H9 (cell line): ENCODE data around the gene WDR48. TPM values are rescaled to one million over a fixed set of nuclear protein-coding genes. Genes with fewer than 3 reads are reported as not detected.

Experiments used
- DNase-seq: peaks from one replicate; pipeline ENCODE4 v3.0.0-alpha.2; 2017
- H2AFZ ChIP-seq: one replicate; pipeline ENCODE4 v1.6.1; 2013; ENCODE audit warnings: mild to moderate bottlenecking, low read length, control low read depth, moderate library complexity
- H2AK5ac ChIP-seq: 2 replicates; pipeline ENCODE4 v1.6.1; 2013; ENCODE audit warnings: low read length, control low read depth, mixed read lengths; ENCODE audit not compliant: insufficient read length
- H2BK120ac ChIP-seq: one replicate; pipeline ENCODE4 v1.6.1; 2013; ENCODE audit warnings: low read depth, mild to moderate bottlenecking, low read length, control low read depth, inconsistent platforms; ENCODE audit not compliant: poor library complexity, severe bottlenecking
- H2BK12ac ChIP-seq: 2 replicates; pipeline ENCODE4 v1.6.1; 2013; ENCODE audit warnings: low read length, control low read depth, mixed read lengths, low read depth; ENCODE audit not compliant: insufficient read length
- H2BK15ac ChIP-seq: 2 replicates; pipeline ENCODE4 v1.6.1; 2013; ENCODE audit warnings: low read depth, low read length, control low read depth
- H2BK20ac ChIP-seq: one replicate; pipeline ENCODE4 v1.6.1; 2013; ENCODE audit warnings: low read depth, mild to moderate bottlenecking, low read length, control low read depth, inconsistent platforms; ENCODE audit not compliant: poor library complexity, severe bottlenecking
- H2BK5ac ChIP-seq: 2 replicates; pipeline ENCODE4 v1.6.1; 2013; ENCODE audit warnings: low read length, control low read depth, mixed read lengths; ENCODE audit not compliant: insufficient read length
- H3K14ac ChIP-seq: 2 replicates; pipeline ENCODE4 v1.6.1; 2013; ENCODE audit warnings: low read length, control low read depth; ENCODE audit not compliant: insufficient read depth
- H3K18ac ChIP-seq: 2 replicates; pipeline ENCODE4 v1.6.1; 2013; ENCODE audit warnings: low read depth, mild to moderate bottlenecking, mixed read lengths, low read length, control low read depth; ENCODE audit not compliant: insufficient read length
- H3K23ac ChIP-seq: 2 replicates; pipeline ENCODE4 v1.6.1; 2013; ENCODE audit warnings: low read length, control low read depth, mixed read lengths, low read depth; ENCODE audit not compliant: insufficient read length
- H3K23me2 ChIP-seq: 2 replicates; pipeline ENCODE4 v1.6.1; 2013; ENCODE audit warnings: low read depth, mild to moderate bottlenecking, mixed read lengths, low read length, control low read depth; ENCODE audit not compliant: insufficient read length, poor library complexity, severe bottlenecking
- H3K27ac ChIP-seq: 2 replicates; pipeline ENCODE4 v1.5.1; 2013; ENCODE audit warnings: low read length, control low read depth, mixed read lengths, low read depth; ENCODE audit not compliant: insufficient read length
- H3K27me3 ChIP-seq: 2 replicates; pipeline ENCODE4 v1.6.1; 2013; ENCODE audit warnings: low read length, control low read depth, inconsistent platforms; ENCODE audit not compliant: insufficient read depth
- H3K4ac ChIP-seq: 2 replicates; pipeline ENCODE4 v1.6.1; 2013; ENCODE audit warnings: low read depth, mild to moderate bottlenecking, control low read depth, inconsistent platforms, low read length, moderate library complexity
- H3K4me1 ChIP-seq: 2 replicates; pipeline ENCODE4 v1.6.1; 2013; ENCODE audit warnings: low read length, control low read depth, inconsistent platforms; ENCODE audit not compliant: insufficient read depth
- H3K4me2 ChIP-seq: 2 replicates; pipeline ENCODE4 v1.6.1; 2013; ENCODE audit warnings: low read length, control low read depth, mixed read lengths; ENCODE audit not compliant: insufficient read length, insufficient read depth
- H3K56ac ChIP-seq: 2 replicates; pipeline ENCODE4 v1.6.1; 2013; ENCODE audit warnings: low read depth, mild to moderate bottlenecking, mixed read lengths, low read length, control low read depth; ENCODE audit not compliant: insufficient read length
- H3K79me1 ChIP-seq: 2 replicates; pipeline ENCODE4 v1.6.1; 2013; ENCODE audit warnings: low read depth, mild to moderate bottlenecking, moderate library complexity, low read length, control low read depth, inconsistent platforms; ENCODE audit not compliant: insufficient read depth, poor library complexity, severe bottlenecking
- H3K79me2 ChIP-seq: 2 replicates; pipeline ENCODE4 v1.6.1; 2013; ENCODE audit warnings: low read length, control low read depth, inconsistent platforms; ENCODE audit not compliant: insufficient read depth
- H3K9ac ChIP-seq: 2 replicates; pipeline ENCODE4 v1.6.1; 2013; ENCODE audit warnings: low read length, control low read depth, mixed read lengths; ENCODE audit not compliant: insufficient read length; ENCODE audit errors: extremely low read depth
- H3K9me3 ChIP-seq: one replicate; pipeline ENCODE4 v1.6.1; 2013; ENCODE audit warnings: low read depth, low read length, inconsistent platforms; ENCODE audit not compliant: control insufficient read depth
- H3T11ph ChIP-seq: one replicate; pipeline ENCODE4 v1.6.1; 2013; ENCODE audit warnings: mild to moderate bottlenecking, low read length, control low read depth, inconsistent platforms
- H4K20me1 ChIP-seq: one replicate; pipeline ENCODE4 v1.6.1; 2013; ENCODE audit not compliant: control insufficient read depth, insufficient read length, insufficient read depth
- H4K5ac ChIP-seq: 2 replicates; pipeline ENCODE4 v1.6.1; 2013; ENCODE audit warnings: low read depth, mild to moderate bottlenecking, mixed read lengths, low read length, control low read depth; ENCODE audit not compliant: insufficient read length
- H4K8ac ChIP-seq: replicated peaks from 2 replicates; pipeline ENCODE4 v1.6.1; 2013; ENCODE audit warnings: low read length, control low read depth, mixed read lengths, low read depth; ENCODE audit not compliant: insufficient read length
- H4K91ac ChIP-seq: 2 replicates; pipeline ENCODE4 v1.6.1; 2013; ENCODE audit warnings: low read depth, mild to moderate bottlenecking, moderate library complexity, mixed read lengths, low read length, control low read depth; ENCODE audit not compliant: insufficient read length
- H3K27ac Mint-ChIP-seq, 3 experiments: 2 replicates in 2 of 3; 3 replicates in 1 of 3; pipeline ENCODE4 v1.8.0; 2020 to 2021; ENCODE audit warnings: mixed read lengths in 3 of 3, mild to moderate bottlenecking in 1 of 3, moderate library complexity in 1 of 3
- H3K27me3 Mint-ChIP-seq: 2 replicates; pipeline ENCODE4 v1.8.0; 2021; ENCODE audit warnings: low read depth, mild to moderate bottlenecking, moderate library complexity, mixed read lengths
- H3K36me3 Mint-ChIP-seq, 3 experiments: 2 replicates in 2 of 3; 3 replicates in 1 of 3; pipeline ENCODE4 v1.8.0; 2020 to 2021; ENCODE audit warnings: low read depth in 3 of 3, mixed read lengths in 3 of 3; ENCODE audit not compliant: insufficient read depth in 1 of 3
- H3K4me1 Mint-ChIP-seq, 2 experiments: 2 replicates each; pipeline ENCODE4 v1.8.0; 2020; ENCODE audit warnings: mixed read lengths in 2 of 2
- H3K4me3 Mint-ChIP-seq, 2 experiments: 2 replicates in 1 of 2; 3 replicates in 1 of 2; pipeline ENCODE4 v1.8.0; 2020 to 2021; ENCODE audit warnings: mild to moderate bottlenecking in 2 of 2, mixed read lengths in 2 of 2, moderate library complexity in 1 of 2
- H3K9me3 Mint-ChIP-seq, 2 experiments: 2 replicates in 1 of 2; 3 replicates in 1 of 2; pipeline ENCODE4 v1.8.0; 2020; ENCODE audit warnings: mild to moderate bottlenecking in 2 of 2, mixed read lengths in 2 of 2, moderate library complexity in 1 of 2
- CTCF ChIP-seq: fragments of 200-600 bp; sonication (generic); conservative IDR thresholded peaks from 3 replicates; pipeline ENCODE4 v1.8.0; 2021; ENCODE audit warnings: antibody characterized with exemption, mild to moderate bottlenecking
- total RNA-seq: library from RNA; stranded (reverse); gene quantifications from 2 replicates; pipeline ENCODE4 v1.2.1, GENCODE V29; 2021

WDR48 gene
- total RNA-seq, 1 experiment from 2014 or later: 52.7 TPM

GRCh38 chr3:39079530-39079929 lies 27.7 kb downstream of the WDR48 start:
- Mint-ChIP-seq H3K4me3 (no peak overlapping the region), H3K27me3 (no peaks in the 10 kb centered on the region), H3K36me3 (peaks cover 23 to 51% (median 49%) of the 10 kb centered on the region in 3 experiments; a peak in 6 of 7 replicates), H3K4me1 (no peaks in the 10 kb centered on the region), H3K9me3 (no peaks in the 10 kb centered on the region), H3K27ac (no peak overlapping the region)
- no peak overlapping the region for H4K8ac ChIP-seq
- H4K5ac ChIP-seq: no peak overlapping the region
- no peak overlapping the region for H2BK12ac ChIP-seq
- DNase-seq: no peak
- H4K91ac ChIP-seq: no peak overlapping the region
- no peaks in the 10 kb centered on the region for H4K20me1 ChIP-seq
- H3K23me2 ChIP-seq: no peaks in the 10 kb centered on the region
- no peak overlapping the region for H2BK5ac ChIP-seq
- no peak overlapping the region for H3T11ph ChIP-seq
- H2BK20ac ChIP-seq: no peak overlapping the region
- no peak overlapping the region for H3K4ac ChIP-seq
- no peaks in the 10 kb centered on the region for H3K79me1 ChIP-seq
- H3K9me3 ChIP-seq: no peaks in the 10 kb centered on the region
- H3K79me2 ChIP-seq: no peaks in the 10 kb centered on the region
- H2BK120ac ChIP-seq: no peak overlapping the region
- TF ChIP-seq CTCF: no peak
- H3K23ac ChIP-seq: no peak overlapping the region
- H3K9ac ChIP-seq: no peak overlapping the region
- no peak overlapping the region for H2BK15ac ChIP-seq
- H3K14ac ChIP-seq: no peak overlapping the region
- H2AFZ ChIP-seq: no peak overlapping the region
- H3K18ac ChIP-seq: no peak overlapping the region
- H3K4me1 ChIP-seq: no peaks in the 10 kb centered on the region
- no peak overlapping the region for H3K4me2 ChIP-seq
- no peak overlapping the region for H3K56ac ChIP-seq
- no peaks in the 10 kb centered on the region for H3K27me3 ChIP-seq
- H3K27ac ChIP-seq: no peak overlapping the region
- no peak overlapping the region for H2AK5ac ChIP-seq
